Measurements from ENCODE around the gene PTPRB. TPM values are rescaled to one million over a fixed set of nuclear protein-coding genes. Genes with fewer than 3 reads are reported as not detected.

PTPRB gene
- polyA plus RNA-seq, 3 donors: not detected

- no peak overlapping the region for H3K9ac ChIP-seq (ENCODE audit: insufficient read depth, low read length, poor library complexity, severe bottlenecking)
- Mint-ChIP-seq H3K36me3 (no peaks in the 10 kb centered on the region), H3K27ac (no peak overlapping the region), H3K4me1 (no peaks in the 10 kb centered on the region), H3K4me3 (no peak overlapping the region), H3K27me3 (ENCODE audit: low read depth in 3 of 3) (peaks cover 0 to 2% (median 0%) of the 10 kb centered on the region in 3 donors), H3K9me3 (peaks cover 0 to 4% (median 0%) of the 10 kb centered on the region in 7 donors)
- H3K27ac ChIP-seq (ENCODE audit: low read depth in 1 of 2, low read length in 2 of 2): no peak overlapping the region
- no peaks in the 10 kb centered on the region for H3K9me3 ChIP-seq (replicated peaks in 1 of 2; ENCODE audit: control insufficient read depth in 1 of 2, insufficient read depth in 1 of 2, low read length in 2 of 2)
- H3K4me3 ChIP-seq (replicated peaks in 1 of 3; ENCODE audit: low read depth in 2 of 3, low read length in 3 of 3): no peak overlapping the region
- no peaks in the 10 kb centered on the region for H4K20me1 ChIP-seq (ENCODE audit: insufficient read depth, low read length)
- no peak overlapping the region for H2AFZ ChIP-seq (ENCODE audit: insufficient read depth, low read depth, low read length, poor library complexity, severe bottlenecking)
- DNase-seq: no peak
- no peaks in the 10 kb centered on the region for H3K36me3 ChIP-seq (replicated peaks in 1 of 2; ENCODE audit: control insufficient read depth in 1 of 2, insufficient read depth in 2 of 2, low read length in 2 of 2)
- no peaks in the 10 kb centered on the region for H3K79me2 ChIP-seq (ENCODE audit: insufficient read depth, low read length)
- intact Hi-C loops (cut with micrococcal nuclease): no loop called here
- WGBS (ENCODE audit: insufficient coverage): 78% methylated on average over 6 of the region's 7 CpGs
- no peaks in the 10 kb centered on the region for H3K4me1 ChIP-seq (ENCODE audit: control insufficient read depth in 1 of 2, insufficient read depth in 2 of 2, low read length in 2 of 2)
- no peak for TF ChIP-seq CTCF (IDR thresholded peaks at IDR 0.05)
- no peak overlapping the region for H3K4me2 ChIP-seq (replicated peaks; ENCODE audit: extremely low read depth, low read length, poor library complexity, severe bottlenecking)
- no peaks in the 10 kb centered on the region for H3K27me3 ChIP-seq (ENCODE audit: control insufficient read depth in 2 of 2, insufficient read depth in 2 of 2, low read length in 2 of 2)
Measured at GRCh38 chr12:70664465-70664881, 27.2 kb upstream of the PTPRB start.

GRCh38 chr12:70663838-70664237 lies 26.6 kb upstream of the PTPRB start:
- Histone ChIP-seq H3K36me3 (replicated peaks in 1 of 2; ENCODE audit: control insufficient read depth in 1 of 2, insufficient read depth in 2 of 2, low read length in 2 of 2) (no peaks in the 10 kb centered on the region), H3K4me3 (replicated peaks in 1 of 3; ENCODE audit: low read depth in 2 of 3, low read length in 3 of 3) (no peak overlapping the region), H4K20me1 (ENCODE audit: insufficient read depth, low read length) (no peaks in the 10 kb centered on the region), H3K9ac (ENCODE audit: insufficient read depth, low read length, poor library complexity, severe bottlenecking) (no peak overlapping the region), H3K9me3 (replicated peaks in 1 of 2; ENCODE audit: control insufficient read depth in 1 of 2, insufficient read depth in 1 of 2, low read length in 2 of 2) (no peaks in the 10 kb centered on the region), H3K27ac (ENCODE audit: low read depth in 1 of 2, low read length in 2 of 2) (no peak overlapping the region), H3K4me1 (ENCODE audit: control insufficient read depth in 1 of 2, insufficient read depth in 2 of 2, low read length in 2 of 2) (no peaks in the 10 kb centered on the region), H3K4me2 (replicated peaks; ENCODE audit: extremely low read depth, low read length, poor library complexity, severe bottlenecking) (no peak overlapping the region), H3K27me3 (ENCODE audit: control insufficient read depth in 2 of 2, insufficient read depth in 2 of 2, low read length in 2 of 2) (no peaks in the 10 kb centered on the region), H2AFZ (ENCODE audit: insufficient read depth, low read depth, low read length, poor library complexity, severe bottlenecking) (no peak overlapping the region), H3K79me2 (ENCODE audit: insufficient read depth, low read length) (no peaks in the 10 kb centered on the region)
- no peak for DNase-seq
- WGBS (ENCODE audit: insufficient coverage): 86% methylated on average over 1 of the region's 1 CpG
- intact Hi-C loops (cut with micrococcal nuclease): no loop called here
- Mint-ChIP-seq H3K27me3 (ENCODE audit: low read depth in 3 of 3) (peaks cover 0 to 2% (median 0%) of the 10 kb centered on the region in 3 donors), H3K36me3 (no peaks in the 10 kb centered on the region), H3K4me3 (no peak overlapping the region), H3K27ac (no peak overlapping the region), H3K4me1 (no peaks in the 10 kb centered on the region), H3K9me3 (peaks cover 0 to 4% (median 0%) of the 10 kb centered on the region in 7 donors)
- no peak for TF ChIP-seq CTCF (IDR thresholded peaks at IDR 0.05)
